H1 (cell line): Measurements from ENCODE around the gene MELK. TPM values are rescaled to one million over a fixed set of nuclear protein-coding genes. Genes with fewer than 3 reads are reported as not detected.
A peak's percentile ranks its signal among the peaks of the same experiment; 100 is the strongest.

Experiments used
- CTCF ChIP-seq, 3 experiments: IDR thresholded peaks; 1 replicate in 2 of 3; 2 replicates in 1 of 3; pipeline versions ENCODE4 v1.5.1 to v1.6.1; 2011; ENCODE audit warnings: low read length in 3 of 3, mild to moderate bottlenecking in 3 of 3, inconsistent platforms in 2 of 3, low read depth in 1 of 3, moderate library complexity in 1 of 3; ENCODE audit not compliant: insufficient read depth in 1 of 3; ENCODE audit errors: control extremely low read depth in 1 of 3
- GABPA ChIP-seq: IDR thresholded peaks from 2 replicates; pipeline ENCODE4 v1.6.1; 2011; ENCODE audit warnings: mild to moderate bottlenecking, low read length, moderate library complexity, borderline replicate concordance; ENCODE audit not compliant: insufficient read depth
- GTF2F1 ChIP-seq: IDR thresholded peaks from 2 replicates; pipeline ENCODE4 v1.6.1; 2012; ENCODE audit warnings: low read depth, low read length, improper control_type of control experiment, borderline replicate concordance
- KDM5A ChIP-seq: fragments of 200-600 bp; IDR thresholded peaks from 2 replicates; pipeline ENCODE4 v1.7.1; 2012; ENCODE audit warnings: mild to moderate bottlenecking, low read length, inconsistent platforms, mixed read lengths
- NANOG ChIP-seq: IDR thresholded peaks from 2 replicates; pipeline ENCODE4 v1.6.1; 2011; ENCODE audit warnings: low read length, low read depth, mild to moderate bottlenecking, inconsistent platforms; ENCODE audit not compliant: insufficient read depth, poor library complexity, severe bottlenecking
- SIX5 ChIP-seq: IDR thresholded peaks from 2 replicates; pipeline ENCODE4 v1.6.1; 2011; ENCODE audit warnings: mild to moderate bottlenecking, low read depth, low read length
- SP1 ChIP-seq: IDR thresholded peaks from 2 replicates; pipeline ENCODE4 v1.6.1; 2011; ENCODE audit warnings: low read depth, low read length
- polyA plus RNA-seq, 7 experiments: library from polyadenylated mRNA; depleted of rRNA in 3 of 7; stranded (reverse) in 5 of 7; unstranded in 2 of 7; fragments of >200 nt in 5 of 7; fragments of 200-250 nt in 2 of 7; gene quantifications; 1 replicate in 5 of 7; 2 replicates in 1 of 7; 4 replicates in 1 of 7; pipeline versions ENCODE4 v1.2.1 to v1.2.3, GENCODE V29; 2011 to 2013; ENCODE audit warnings: missing spikeins in 2 of 7, mixed read lengths in 2 of 7
- total RNA-seq: library from RNA; stranded (reverse); fragmentation: NEBNext Ultra II Directional; extraction: Animal tissue kit (Norgen Biotek cat#: 25700); gene quantifications from 2 replicates; pipeline ENCODE4 v1.2.1, GENCODE V29; 2021

The MELK gene
- total and polyA plus RNA-seq, 2 of the 8 experiments (the other 6 are each of a cell fraction or from before 2014, with no cell fraction given): 26.2 to 53.1 TPM

GRCh38 chr9:36725777-36726356 is 153.2 kb downstream of the MELK start (continued):
- TF ChIP-seq CTCF (IDR thresholded peaks at IDR 0.05; ENCODE audit: control extremely low read depth in 1 of 3, insufficient read depth in 1 of 3, low read depth in 1 of 3, low read length in 3 of 3) (no peak), SIX5 (peak; percentile 30; the same call in 1 of the 2 replicates), SP1 (no peak), NANOG (no peak), GTF2F1 (no peak), KDM5A (no peak), GABPA (no peak)

Other genes with a start within 250 kb of the MELK start
- gene RNF38, start 172.6 kb upstream of the MELK start, total RNA-seq: 60.9 and 61.3 TPM in 2 replicates
- 40.7 and 54.9 TPM in 2 replicates for gene RNF38, start 172.6 kb upstream of the MELK start, polyA plus RNA-seq (2011; rRNA removed)